ENCODE data around the gene FBRS.

- TF ChIP-seq CTCF (IDR thresholded peaks at IDR 0.05 in 4 of 5, conservative IDR thresholded peaks at IDR 0.05 in 1 of 5) (no peak), POLR2A (IDR thresholded peaks at IDR 0.05) (no peak)
Measured at GRCh38 chr16:30677931-30678585, 19.8 kb downstream of the FBRS start.
